Thoracic aorta (tissue), 2 donors: ENCODE measurements around the gene BCL11B. TPM values are rescaled to one million over a fixed set of nuclear protein-coding genes. Genes with fewer than 3 reads are reported as not detected.

ENCODE experiments used
- ATAC-seq: fragments of 150-250 bp; one replicate; pipeline ENCODE4 v1.8.0; 2017; ENCODE audit warnings: low read depth; ENCODE audit not compliant: insufficient number of reproducible peaks, low FRiP score
- DNase-seq: peaks from one replicate; pipeline ENCODE4 v3.0.0-alpha.2; 2020; ENCODE audit warnings: low spot score
- H3K27ac ChIP-seq, 2 donors: fragments of 200-600 bp; sonication (generic); 1 replicate in 1 of 2; 2 replicates in 1 of 2; pipeline ENCODE4 v1.5.1; 2016; ENCODE audit warnings: mild to moderate bottlenecking in 2 of 2, moderate library complexity in 2 of 2
- H3K27me3 ChIP-seq: fragments of 200-600 bp; sonication (generic); replicated peaks from 2 replicates; pipeline ENCODE4 v1.6.0; 2016; ENCODE audit warnings: mild to moderate bottlenecking; ENCODE audit not compliant: insufficient read depth
- H3K36me3 ChIP-seq: fragments of 200-600 bp; sonication (generic); one replicate; pipeline ENCODE4 v1.5.1; 2016
- H3K4me1 ChIP-seq, 2 donors: fragments of 200-600 bp; sonication (generic); 1 replicate in 1 of 2; 2 replicates in 1 of 2; pipeline versions ENCODE4 v1.5.1 to v1.6.0; 2016; ENCODE audit warnings: low read depth in 2 of 2, mild to moderate bottlenecking in 1 of 2; ENCODE audit not compliant: control insufficient read depth in 1 of 2
- H3K4me3 ChIP-seq: fragments of 200-600 bp; sonication (generic); 2 replicates; pipeline ENCODE4 v1.5.1; 2016; ENCODE audit warnings: mild to moderate bottlenecking
- H3K9me3 ChIP-seq: fragments of 200-600 bp; sonication (generic); 2 replicates; pipeline ENCODE4 v1.5.1; 2016
- CTCF ChIP-seq: fragments of 200-600 bp; sonication (generic); IDR thresholded peaks from one replicate; pipeline ENCODE4 v1.5.1; 2019; ENCODE audit warnings: antibody characterized with exemption
- total RNA-seq, 2 donors: library from RNA; depleted of rRNA; stranded (reverse); fragments of >200 nt; gene quantifications; one replicate each; pipeline versions ENCODE4 v1.1.0 to v1.2.3, GENCODE V29; 2016

Gene BCL11B
- total RNA-seq, 2 donors from 2014 or later = 0.92 to 6.2 TPM

DNA sequence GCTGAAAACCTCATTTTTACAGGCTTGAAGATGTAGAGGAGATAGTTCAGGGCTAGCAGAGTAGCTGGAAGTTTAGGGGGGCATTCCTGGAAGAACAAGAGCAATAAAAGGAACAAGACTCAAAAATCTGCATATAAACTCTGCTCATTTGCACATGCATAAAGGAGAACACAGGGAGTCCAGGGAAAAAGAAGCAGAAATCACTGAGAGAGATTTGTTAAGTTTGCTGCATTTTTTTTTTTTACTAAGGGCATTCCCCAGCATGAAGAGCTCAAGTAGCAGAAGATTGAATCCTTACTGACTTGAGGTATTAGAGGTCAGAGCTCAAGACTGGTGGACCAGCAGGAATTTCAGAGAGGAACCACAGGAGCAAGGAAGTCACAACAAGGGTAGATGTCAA is 28.2 kb upstream of the BCL11B start:
- TF ChIP-seq CTCF = no peak
- DNase-seq (no peak), ATAC-seq (no peak)
- Histone ChIP-seq H3K27me3 (no peaks in the 10 kb centered on the region), H3K27ac (no peak overlapping the region), H3K36me3 (no peaks in the 10 kb centered on the region), H3K4me1 (no peaks in the 10 kb centered on the region), H3K4me3 (no peak overlapping the region), H3K9me3 (peaks cover 6% of the 10 kb centered on the region)

DNA sequence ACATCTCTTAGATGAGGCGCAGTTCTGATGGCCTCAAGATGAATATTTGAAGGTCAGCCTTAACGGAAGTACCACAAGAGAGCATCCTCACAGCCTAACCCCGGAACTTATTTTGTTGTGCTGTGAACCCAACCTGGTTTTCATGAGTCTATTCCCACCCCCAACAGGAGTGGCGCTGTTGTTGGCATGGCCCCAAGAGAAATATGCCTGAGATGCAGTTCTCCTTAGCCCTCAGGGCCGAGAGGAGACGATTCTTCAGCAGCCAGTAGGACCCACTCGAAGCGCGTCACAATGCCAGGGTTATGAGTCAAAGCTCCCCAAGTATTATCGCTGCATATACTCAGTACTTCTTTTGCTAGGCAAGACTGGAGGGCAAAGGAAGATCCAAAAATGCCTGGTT is 24.5 kb upstream of the BCL11B start:
- Histone ChIP-seq H3K27ac (no peak overlapping the region), H3K9me3 (peaks cover 6% of the 10 kb centered on the region), H3K36me3 (no peaks in the 10 kb centered on the region), H3K27me3 (no peaks in the 10 kb centered on the region), H3K4me1 (no peaks in the 10 kb centered on the region), H3K4me3 (no peak overlapping the region)
- no peak for TF ChIP-seq CTCF
- DNase-seq (no peak), ATAC-seq (no peak)

DNA sequence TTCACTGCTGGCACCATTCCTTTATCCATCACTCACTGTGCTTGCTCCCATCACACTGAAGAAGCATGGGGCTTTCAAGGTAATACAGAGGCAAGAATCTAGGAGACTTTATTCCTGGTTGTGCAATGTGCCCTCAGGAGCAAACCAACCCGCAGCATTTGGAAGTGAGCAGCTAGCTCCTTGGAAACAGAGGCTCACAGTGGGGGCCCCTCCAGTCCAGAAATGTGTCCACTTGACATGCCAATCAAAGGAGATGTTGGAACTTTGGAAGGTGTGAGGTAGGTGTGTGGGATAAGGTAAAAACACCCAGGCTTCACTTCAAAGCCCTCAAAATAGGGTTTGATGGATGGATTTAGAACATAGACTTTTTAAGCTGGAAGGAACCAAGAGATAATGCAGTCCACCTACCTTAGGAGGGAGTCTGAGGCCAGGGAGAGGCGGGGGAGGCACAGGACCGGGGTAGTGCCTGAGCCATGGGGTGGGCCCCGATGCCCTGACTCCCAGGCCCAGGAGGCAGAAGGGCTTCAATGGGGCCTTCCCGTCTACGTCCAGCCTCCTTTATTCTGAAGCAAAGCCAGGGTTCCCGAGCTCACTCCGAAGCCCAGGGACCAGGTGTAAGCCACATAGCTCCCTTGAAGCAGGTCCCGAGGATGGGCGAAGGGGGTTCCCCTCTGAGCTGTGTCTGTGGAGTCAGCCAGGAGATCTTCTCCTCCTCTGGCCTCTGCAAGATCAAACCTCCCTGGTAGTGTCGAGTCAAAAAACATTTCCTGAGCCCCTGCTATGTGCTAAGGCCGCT is 17.6 kb upstream of the BCL11B start:
- TF ChIP-seq CTCF = no peak
- no peak for DNase-seq
- no peaks in the 10 kb centered on the region for H3K9me3 ChIP-seq
- no peak for ATAC-seq
- no peaks in the 10 kb centered on the region for H3K36me3 ChIP-seq
- no peaks in the 10 kb centered on the region for H3K4me1 ChIP-seq
- H3K27me3 ChIP-seq = no peaks in the 10 kb centered on the region
- H3K27ac ChIP-seq = no peak overlapping the region
- H3K4me3 ChIP-seq = no peak overlapping the region

DNA sequence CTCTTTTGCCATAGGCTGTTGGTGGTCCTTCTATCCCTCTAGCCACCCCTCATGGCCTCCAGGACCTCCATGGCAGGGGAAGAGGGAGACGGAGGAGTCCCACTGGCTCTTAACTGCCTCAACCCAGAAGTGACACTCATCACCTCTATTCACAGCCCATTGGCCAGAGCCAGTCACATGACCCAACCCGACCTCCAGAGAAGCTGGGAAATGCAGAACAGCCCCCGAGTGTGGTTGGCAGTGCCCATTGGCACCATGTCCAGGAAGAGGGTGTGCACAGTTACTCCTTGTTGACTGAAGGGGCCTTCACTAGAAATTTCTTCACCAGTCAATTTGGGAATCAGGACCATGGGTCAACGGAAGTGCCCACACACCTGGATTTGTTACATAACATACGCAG is 17.0 kb upstream of the BCL11B start:
- TF ChIP-seq CTCF = no peak
- Histone ChIP-seq H3K27me3 (no peaks in the 10 kb centered on the region), H3K36me3 (no peaks in the 10 kb centered on the region), H3K4me3 (no peak overlapping the region), H3K27ac (no peak overlapping the region), H3K4me1 (no peaks in the 10 kb centered on the region), H3K9me3 (no peaks in the 10 kb centered on the region)
- DNase-seq (no peak), ATAC-seq (no peak)

DNA sequence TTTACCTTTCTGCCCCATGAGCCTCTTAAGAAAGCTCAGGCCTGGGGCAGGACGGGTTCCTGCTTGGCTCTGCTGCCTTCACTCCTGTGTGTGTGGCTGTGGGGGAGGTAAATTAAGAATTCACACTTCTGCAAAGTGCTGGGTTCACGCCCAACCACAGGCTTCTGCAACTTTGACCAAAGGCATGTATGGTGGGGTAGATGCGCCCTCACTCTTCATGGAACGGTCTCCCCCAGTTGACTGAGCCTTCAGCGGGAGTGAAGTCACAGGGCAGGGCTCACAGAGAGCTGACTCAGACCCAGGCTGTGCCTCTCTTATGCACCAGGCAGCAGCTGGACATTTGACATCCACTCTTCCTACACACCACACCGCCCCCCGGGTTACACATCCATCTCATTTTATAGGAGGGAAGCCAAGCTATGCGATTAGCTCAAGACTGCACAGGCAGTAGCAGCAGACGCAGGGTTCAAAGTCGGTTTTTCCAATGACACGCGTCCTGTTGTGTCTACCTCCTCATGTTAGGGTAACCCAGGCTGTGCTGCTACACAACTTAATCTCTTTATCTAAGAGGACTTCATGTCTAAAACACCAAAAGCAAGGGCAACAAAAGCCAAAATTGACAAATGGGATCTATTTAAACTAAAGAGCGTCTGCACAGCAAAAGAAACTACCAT is 15.4 kb upstream of the BCL11B start:
- H3K4me3 ChIP-seq = no peak overlapping the region
- ATAC-seq = no peak
- no peaks in the 10 kb centered on the region for H3K36me3 ChIP-seq
- H3K4me1 ChIP-seq = no peaks in the 10 kb centered on the region
- no peak overlapping the region for H3K27ac ChIP-seq
- no peak for TF ChIP-seq CTCF
- H3K9me3 ChIP-seq = no peaks in the 10 kb centered on the region
- no peaks in the 10 kb centered on the region for H3K27me3 ChIP-seq
- no peak for DNase-seq
